Gastrocnemius medialis (tissue), 4 donors: ENCODE results near the gene SPECC1.
A peak's percentile ranks its signal among the peaks of the same experiment; 100 is the strongest.

ENCODE experiments used
- POLR2A ChIP-seq, 2 donors: fragments of 450-650 bp; IDR thresholded peaks; one replicate each; pipeline ENCODE4 v1.6.1; 2017; ENCODE audit warnings: antibody characterized with exemption in 2 of 2, mild to moderate bottlenecking in 2 of 2, moderate library complexity in 2 of 2
- TF ChIP-seq, protein P1 (sequence below), 5 experiments: fragments of 450-650 bp in 3 of 5; fragments of 200-600 bp in 2 of 5; sonication (generic) in 2 of 5; IDR thresholded peaks in 4 of 5; conservative IDR thresholded peaks in 1 of 5; 1 replicate in 4 of 5; 2 replicates in 1 of 5; pipeline ENCODE4 v1.5.1; 2016 to 2019; ENCODE audit warnings: antibody characterized with exemption in 5 of 5, mild to moderate bottlenecking in 3 of 5, moderate library complexity in 3 of 5

DNA sequence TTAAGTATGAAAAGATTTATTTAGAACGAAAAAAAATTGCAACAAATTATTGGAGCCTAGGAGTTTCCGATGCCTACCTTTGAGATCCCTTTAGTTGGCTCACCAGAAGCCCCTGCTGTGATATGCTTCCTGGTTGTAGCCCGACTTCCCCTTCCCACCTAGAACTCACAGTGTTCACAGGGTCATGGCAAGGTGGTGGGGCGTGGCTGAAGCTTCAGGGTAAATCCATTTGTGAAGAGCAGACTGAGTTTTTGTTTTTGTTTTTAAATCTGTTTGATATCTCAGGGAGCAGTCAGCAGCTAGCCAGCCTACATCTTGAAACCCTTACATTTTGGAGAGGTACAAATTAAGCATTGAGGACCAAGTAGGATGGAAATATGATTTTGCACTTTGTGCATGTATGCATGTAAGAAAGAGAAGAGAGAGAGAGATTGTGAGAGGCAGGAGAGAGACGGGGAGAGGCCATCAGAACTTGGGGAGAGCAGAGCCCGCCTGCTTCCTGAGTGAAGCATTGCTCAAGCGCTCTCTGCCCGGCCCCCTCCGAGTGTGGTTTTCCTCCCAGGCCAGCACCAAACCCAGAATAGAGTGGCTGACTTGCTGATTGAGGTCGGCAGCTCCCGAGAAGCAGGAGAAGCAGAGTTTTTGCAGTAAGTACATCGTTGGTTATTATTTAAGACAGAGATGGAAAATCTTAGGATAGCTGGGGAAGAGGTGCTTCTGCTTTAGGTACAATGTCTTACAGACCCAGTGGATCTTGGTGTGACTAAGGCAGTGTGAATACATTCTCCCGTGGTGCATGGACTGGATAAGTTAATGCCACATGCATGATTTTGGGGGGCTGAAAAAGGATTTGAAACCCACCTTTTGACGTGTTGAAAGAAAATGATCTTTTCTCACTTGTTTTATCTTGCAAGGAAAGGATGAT is 64.2 kb downstream of the SPECC1 start:
- TF ChIP-seq, protein P1, sequence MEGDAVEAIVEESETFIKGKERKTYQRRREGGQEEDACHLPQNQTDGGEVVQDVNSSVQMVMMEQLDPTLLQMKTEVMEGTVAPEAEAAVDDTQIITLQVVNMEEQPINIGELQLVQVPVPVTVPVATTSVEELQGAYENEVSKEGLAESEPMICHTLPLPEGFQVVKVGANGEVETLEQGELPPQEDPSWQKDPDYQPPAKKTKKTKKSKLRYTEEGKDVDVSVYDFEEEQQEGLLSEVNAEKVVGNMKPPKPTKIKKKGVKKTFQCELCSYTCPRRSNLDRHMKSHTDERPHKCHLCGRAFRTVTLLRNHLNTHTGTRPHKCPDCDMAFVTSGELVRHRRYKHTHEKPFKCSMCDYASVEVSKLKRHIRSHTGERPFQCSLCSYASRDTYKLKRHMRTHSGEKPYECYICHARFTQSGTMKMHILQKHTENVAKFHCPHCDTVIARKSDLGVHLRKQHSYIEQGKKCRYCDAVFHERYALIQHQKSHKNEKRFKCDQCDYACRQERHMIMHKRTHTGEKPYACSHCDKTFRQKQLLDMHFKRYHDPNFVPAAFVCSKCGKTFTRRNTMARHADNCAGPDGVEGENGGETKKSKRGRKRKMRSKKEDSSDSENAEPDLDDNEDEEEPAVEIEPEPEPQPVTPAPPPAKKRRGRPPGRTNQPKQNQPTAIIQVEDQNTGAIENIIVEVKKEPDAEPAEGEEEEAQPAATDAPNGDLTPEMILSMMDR (IDR thresholded peaks at IDR 0.05 in 4 of 5, conservative IDR thresholded peaks at IDR 0.05 in 1 of 5): no peak
- TF ChIP-seq POLR2A (IDR thresholded peaks at IDR 0.05): peak in 1 of 2 donors; percentile 31
